Measurements from ENCODE around the gene SPATA12.

SPATA12 gene

GRCh38 chr3:57120451-57121174, 60.1 kb downstream of the SPATA12 start:
- DNase-seq: no peak
